Measurements from ENCODE around the gene ULK3. TPM values are rescaled to one million over a fixed set of nuclear protein-coding genes. Genes with fewer than 3 reads are reported as not detected.

Gene ULK3
- total and polyA plus RNA-seq, 2 of the 4 experiments (the other 2 are of a cell fraction), result 11.8 to 22.7 TPM

- dilution Hi-C loops (cut with HindIII; ENCODE audit: low sequenced_read_pairs, unreplicated experiment) (no loop called here), in situ Hi-C loops (cut with MboI; ENCODE audit: low sequenced_read_pairs) (no loop called here), intact Hi-C loops (cut with micrococcal nuclease) (loop anchor here (1.0 kb wide), 1 partner anchor 29 kb away; no protein-coding TSS in a partner anchor)
- Histone ChIP-seq H3K9me1 (ENCODE audit: insufficient read depth, low read length) (peaks cover 4% of the 10 kb centered on the region; the same call in 1 of the 2 replicates), H3K14ac (replicated peaks; ENCODE audit: low read depth, low read length) (no peak overlapping the region), H2BK20ac (ENCODE audit: low read depth, low read length) (no peak overlapping the region), H2BK15ac (ENCODE audit: low read depth, low read length) (no peak overlapping the region), H3K79me1 (ENCODE audit: low read depth in 1 of 2, low read length in 2 of 2) (peaks cover 3 to 53% of the 10 kb centered on the region in 2 experiments), H3K9ac (ENCODE audit: low read depth, low read length) (no peak overlapping the region), H3K36me3 (ENCODE audit: control insufficient read depth, insufficient read depth, low read length) (peaks cover 46% of the 10 kb centered on the region), H2AK5ac (ENCODE audit: low read depth, low read length) (no peak overlapping the region), H3K27ac (ENCODE audit: insufficient read depth, low read length) (no peak overlapping the region), H3K23ac (ENCODE audit: low read depth, low read length) (no peak overlapping the region), H3K4me2 (ENCODE audit: low read depth, low read length) (no peak overlapping the region), H3K9me3 (ENCODE audit: control insufficient read depth, insufficient read depth, low read length) (no peaks in the 10 kb centered on the region), H2BK5ac (ENCODE audit: low read depth, low read length, poor library complexity, severe bottlenecking) (no peak overlapping the region), H2AFZ (replicated peaks; ENCODE audit: low read length, poor library complexity) (no peak overlapping the region), H3K56ac (ENCODE audit: extremely low read depth, insufficient read depth, low read length) (no peak overlapping the region), H4K8ac (ENCODE audit: low read depth in 2 of 2, low read length in 2 of 2) (no peak overlapping the region), H4K20me1 (ENCODE audit: insufficient read depth, low read length) (peaks cover 47% of the 10 kb centered on the region), H3K4ac (ENCODE audit: low read depth, low read length) (no peak overlapping the region), H3K4me3 (ENCODE audit: insufficient read depth, low read depth, low read length) (no peak overlapping the region), H4K91ac (ENCODE audit: insufficient read depth, low read depth, low read length) (no peak overlapping the region), H3K27me3 (ENCODE audit: control insufficient read depth, insufficient read depth, low read length) (no peaks in the 10 kb centered on the region), H3K4me1 (ENCODE audit: control insufficient read depth, insufficient read depth, low read length) (peaks cover 2% of the 10 kb centered on the region; the same call in 1 of the 2 replicates), H2BK120ac (ENCODE audit: low read depth, low read length) (no peak overlapping the region), H4K5ac (ENCODE audit: low read depth, low read length) (no peak overlapping the region), H2AK9ac (replicated peaks; ENCODE audit: low read depth, low read length, poor library complexity) (no peak overlapping the region), H3K18ac (ENCODE audit: low read depth, low read length) (no peak overlapping the region)
- ATAC-seq (ENCODE audit: low read depth) (no peak), DNase-seq (no peak)
- ChIA-PET POLR2A (ENCODE audit: unreplicated experiment) (no interaction called here), CTCF (interaction anchor here (1.0 kb wide), 1 partner anchor 29 kb away, joined by 3 read pairs; no protein-coding TSS in a partner anchor)
- TF ChIP-seq CTCF (conservative IDR thresholded peaks at IDR 0.05; ENCODE audit: low read depth, low read length) (no peak), RAD21 (IDR thresholded peaks at IDR 0.05; ENCODE audit: low read length) (no peak), MAZ (IDR thresholded peaks at IDR 0.05; ENCODE audit: borderline replicate concordance, low read depth, low read length) (no peak), RCOR1 (IDR thresholded peaks at IDR 0.05; ENCODE audit: insufficient replicate concordance, low read length) (no peak), POLR2A (IDR thresholded peaks at IDR 0.05; ENCODE audit: low read depth, low read length) (no peak), MXI1 (IDR thresholded peaks at IDR 0.05; ENCODE audit: borderline replicate concordance, low read depth, low read length) (no peak), NFE2L2 (IDR thresholded peaks at IDR 0.05; ENCODE audit: low read depth, low read length) (no peak), ELK1 (IDR thresholded peaks at IDR 0.05; ENCODE audit: borderline replicate concordance, low read depth, low read length) (no peak), RFX5 (IDR thresholded peaks at IDR 0.05; ENCODE audit: low read depth, low read length) (no peak), CEBPB (IDR thresholded peaks at IDR 0.05; ENCODE audit: low read depth, low read length) (no peak)
- no TSS peak for BruUV-seq (replicated peaks)
- WGBS, 2 experiments (ENCODE audit: extremely low coverage in 2 of 2, insufficient read length in 1 of 2), result no CpG with 5 or more reads among the region's 20 CpGs
Observed at GRCh38 chr15:74800559-74801094, 42.3 kb downstream of the ULK3 start.

All from IMR-90 (cell line).